HUDEP-2 (cell line): ENCODE measurements around the gene OR11A1.
A peak's percentile ranks its signal among the peaks of the same experiment; 100 is the strongest.
"Not testable (repeated sequence)": the region's sequence is repeated elsewhere in the genome, so short reads cannot be mapped to it uniquely, and the experiment has no call there.

Source experiments
- DNase-seq, 76 experiments: peaks; one replicate each; lab custom pipeline; 2025; ENCODE audit not compliant: unreplicated experiment in 76 of 76; lab: John Stamatoyannopoulos, UW

Gene OR11A1

DNA sequence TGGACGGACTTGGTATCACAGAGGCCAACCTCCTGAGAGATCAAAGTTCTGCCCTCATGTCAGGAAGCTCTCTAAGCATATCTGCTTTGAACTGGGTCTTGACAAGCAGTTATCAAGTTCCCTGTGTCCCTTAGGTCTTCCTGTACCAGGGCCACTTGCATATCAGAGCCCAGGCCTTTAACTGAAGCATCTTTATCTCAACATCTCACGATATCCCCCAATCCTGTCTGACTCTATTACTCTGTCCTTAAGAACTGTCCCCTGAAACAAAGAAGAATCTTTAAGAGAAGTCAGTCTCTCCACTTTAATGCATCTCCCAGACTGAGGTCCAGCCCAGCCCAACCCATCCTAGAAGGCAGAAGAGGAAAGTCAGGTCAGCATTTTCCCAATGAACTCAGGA is 22.7 kb upstream of the OR11A1 start:
- peak in 4 of 76 experiments; percentile 11 to 44 (median 30) for DNase-seq

DNA sequence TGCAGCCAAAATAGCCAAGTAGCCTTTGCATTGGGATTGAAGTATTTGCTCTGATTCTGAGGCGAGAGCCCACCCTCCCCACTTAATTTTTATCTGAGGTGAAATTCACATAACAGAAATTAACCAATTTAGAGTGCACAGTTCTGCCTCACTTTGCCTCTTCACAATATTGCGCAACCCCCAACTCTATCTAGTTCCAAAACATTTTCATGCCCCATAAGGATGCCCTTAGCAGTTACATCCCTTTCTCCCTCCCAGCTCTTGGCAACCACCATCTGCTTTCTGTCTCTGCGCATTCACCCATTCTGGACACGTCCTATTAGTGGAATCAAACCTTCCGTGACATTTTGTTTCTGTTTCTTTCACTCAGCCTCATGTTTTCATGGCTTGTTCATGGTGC is 21.9 kb upstream of the OR11A1 start:
- no peak for DNase-seq

DNA sequence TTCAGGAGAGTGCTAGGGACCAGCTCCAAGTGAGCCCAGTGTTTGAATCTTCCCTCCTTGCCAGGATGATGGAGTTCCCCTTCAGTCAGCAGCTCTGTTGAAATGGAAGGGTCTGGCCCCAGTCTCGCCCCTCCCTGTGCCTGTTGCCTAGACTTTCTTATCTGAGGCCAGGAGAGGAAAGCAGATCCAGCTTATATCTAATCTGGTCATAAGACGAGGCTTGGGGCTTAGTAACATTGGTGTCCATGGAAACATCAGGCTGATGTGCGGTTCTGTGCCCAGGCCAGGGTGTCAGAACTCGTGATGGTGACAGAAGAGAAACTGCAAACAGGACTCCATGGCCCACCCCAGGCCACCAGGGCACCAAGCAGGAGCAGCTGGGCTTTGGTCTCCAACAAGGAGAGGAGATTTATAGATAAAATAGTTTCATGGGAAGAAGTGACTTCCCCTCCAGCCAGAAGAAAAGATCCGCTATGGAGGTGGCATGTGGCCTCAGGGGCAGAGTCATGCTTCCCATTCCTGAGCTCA is 21.1 kb upstream of the OR11A1 start:
- peak in 18 of 76 experiments; percentile 9 to 66 (median 27) for DNase-seq

DNA sequence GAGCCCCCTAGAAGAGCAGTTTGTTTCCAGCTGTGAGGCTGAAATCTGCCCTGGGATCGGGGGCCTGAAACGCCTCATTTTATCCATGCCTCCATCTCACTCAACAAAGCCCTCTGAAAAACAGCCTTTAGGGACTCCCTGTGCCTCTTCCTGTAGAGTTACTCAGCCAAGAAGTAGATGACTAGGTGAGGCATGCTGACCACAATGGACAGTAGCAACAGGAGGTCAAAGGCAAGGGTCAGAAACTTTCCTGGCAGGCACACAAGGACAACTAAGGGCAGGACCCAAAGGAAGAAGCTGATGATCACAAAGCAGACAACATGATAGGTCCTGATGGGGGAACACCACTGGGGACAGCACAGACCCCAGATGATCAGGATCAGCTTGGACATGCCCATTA is 18.1 kb upstream of the OR11A1 start:
- DNase-seq: no peak

DNA sequence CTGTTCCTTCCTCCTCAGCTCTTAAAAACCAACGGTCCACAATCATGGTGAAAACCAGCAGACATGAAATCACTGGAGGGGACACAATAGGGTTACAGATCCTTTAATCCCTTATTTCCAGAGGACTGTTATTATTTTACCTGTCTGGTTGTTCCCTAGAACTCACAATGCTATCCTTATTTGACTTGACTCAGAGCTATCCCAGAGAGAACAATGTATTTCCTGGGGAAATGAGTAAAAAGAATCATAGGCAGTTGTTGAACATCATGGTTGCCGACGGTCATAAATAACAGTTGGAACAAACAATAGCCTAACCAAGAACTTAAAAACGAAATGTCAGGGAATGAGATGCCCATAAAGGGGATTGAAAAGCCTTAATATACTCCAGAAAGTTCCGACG is 9.4 kb upstream of the OR11A1 start:
- DNase-seq: no peak

DNA sequence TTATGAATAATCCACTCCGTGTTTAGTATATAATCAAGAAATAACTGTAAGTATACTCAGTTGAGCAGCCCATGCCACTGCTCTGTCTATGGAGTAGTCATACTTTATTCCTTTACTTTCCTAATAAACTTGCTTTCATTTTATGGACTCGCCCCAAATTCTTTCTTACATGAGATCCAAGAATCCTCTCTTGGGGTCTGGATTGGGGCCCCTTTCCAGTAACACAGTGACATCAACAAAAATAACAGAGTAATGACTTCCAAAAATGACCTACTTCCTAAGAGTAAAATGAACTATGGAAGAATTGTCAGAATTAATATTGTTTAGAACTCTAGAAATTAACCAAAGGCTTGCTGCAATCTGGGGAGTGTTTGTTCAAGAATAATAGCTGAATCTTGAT is 8.9 kb upstream of the OR11A1 start:
- no peak for DNase-seq

DNA sequence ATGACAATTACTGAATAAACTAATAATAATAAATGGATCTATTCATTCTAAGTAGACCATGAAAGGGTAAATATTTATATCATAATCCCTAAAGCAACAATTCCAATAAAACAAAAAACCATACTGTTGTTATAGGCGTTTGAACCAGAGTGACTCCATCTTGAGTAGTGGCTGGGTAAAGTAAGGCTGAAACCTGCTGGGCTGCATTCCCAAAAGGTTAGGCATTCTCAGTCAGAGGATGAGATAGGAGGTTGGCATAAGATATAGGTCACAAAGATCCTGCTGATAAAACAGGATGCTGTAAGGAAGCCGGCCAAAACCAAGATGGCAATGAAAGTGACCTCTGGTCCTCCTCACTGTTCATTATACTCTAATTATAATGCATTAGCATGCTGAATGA is 8.4 kb upstream of the OR11A1 start:
- no peak for DNase-seq

DNA sequence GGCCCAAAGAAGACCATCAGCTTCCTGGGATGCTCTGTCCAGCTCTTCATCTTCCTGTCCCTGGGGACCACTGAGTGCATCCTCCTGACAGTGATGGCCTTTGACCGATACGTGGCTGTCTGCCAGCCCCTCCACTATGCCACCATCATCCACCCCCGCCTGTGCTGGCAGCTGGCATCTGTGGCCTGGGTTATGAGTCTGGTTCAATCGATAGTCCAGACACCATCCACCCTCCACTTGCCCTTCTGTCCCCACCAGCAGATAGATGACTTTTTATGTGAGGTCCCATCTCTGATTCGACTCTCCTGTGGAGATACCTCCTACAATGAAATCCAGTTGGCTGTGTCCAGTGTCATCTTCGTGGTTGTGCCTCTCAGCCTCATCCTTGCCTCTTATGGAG is 5.2 kb upstream of the OR11A1 start:
- DNase-seq: no peak

DNA sequence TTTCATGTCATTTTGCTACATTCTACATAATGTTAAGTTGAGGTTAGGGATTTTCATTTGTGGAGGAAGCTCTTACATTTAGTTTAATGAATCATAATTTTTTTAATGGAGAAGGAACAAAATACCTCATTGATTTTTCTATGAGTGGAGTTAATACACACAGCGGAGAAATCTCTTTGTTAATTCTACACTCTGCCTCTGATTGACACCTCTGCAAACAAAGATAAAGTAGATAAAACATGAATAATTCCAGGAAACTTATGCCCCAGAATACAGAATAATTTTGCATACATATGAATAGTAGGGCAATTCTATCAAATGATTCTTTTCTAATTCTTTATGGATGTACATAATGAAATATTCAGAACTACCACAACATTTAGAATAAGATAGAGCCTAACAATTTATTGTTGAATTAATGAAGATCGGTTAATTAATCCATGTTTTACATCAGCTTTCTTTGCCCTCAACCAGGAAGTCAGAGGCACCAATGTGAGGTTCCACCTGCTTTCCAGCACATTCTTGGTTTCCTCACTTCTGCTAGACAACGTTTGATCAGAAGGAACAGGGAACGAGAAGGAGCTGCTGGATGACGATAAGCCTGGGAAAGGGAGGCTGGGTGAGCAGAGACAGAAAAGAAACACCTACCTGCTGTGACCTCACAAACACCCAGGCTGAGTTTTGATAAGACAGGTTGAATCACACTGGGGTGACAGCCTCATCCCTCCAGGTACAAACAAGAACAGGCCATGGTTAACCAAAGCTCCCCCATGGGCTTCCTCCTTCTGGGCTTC is 4.3 kb upstream of the OR11A1 start:
- DNase-seq: no peak

DNA sequence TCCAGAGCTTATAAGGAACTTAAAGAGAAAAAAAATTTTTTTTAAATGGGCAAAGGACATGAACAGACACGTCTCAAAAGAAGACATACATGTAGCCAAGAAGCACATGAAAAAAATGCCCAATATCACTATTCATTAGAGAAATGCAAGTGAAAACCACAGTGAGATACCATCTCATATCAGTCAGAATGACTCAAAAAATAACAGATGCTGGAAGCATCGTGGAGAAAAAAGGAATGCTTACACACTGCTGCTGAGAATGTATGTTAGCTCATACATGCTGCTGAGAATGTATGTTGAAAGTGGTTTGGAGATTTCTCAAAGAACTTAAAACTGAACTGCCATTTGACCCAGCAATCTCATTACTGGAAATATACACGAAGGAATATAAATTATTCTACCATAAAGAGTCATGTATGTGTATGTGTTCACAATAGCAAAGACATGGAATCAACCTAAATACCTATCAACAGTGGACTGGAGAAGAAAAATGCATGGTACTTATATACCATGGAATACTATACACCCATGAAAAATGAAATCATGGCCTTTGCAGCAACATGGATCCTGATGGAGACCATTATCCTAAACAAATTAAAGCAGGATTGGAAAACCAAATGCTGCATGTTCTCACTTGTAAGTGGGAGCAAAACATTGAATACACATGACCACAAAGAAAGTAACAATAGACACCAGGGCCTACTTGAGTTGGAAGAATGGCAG is 5.2 kb downstream of the OR11A1 start:
- peak in 1 of 76 experiments; percentile 9 for DNase-seq

DNA sequence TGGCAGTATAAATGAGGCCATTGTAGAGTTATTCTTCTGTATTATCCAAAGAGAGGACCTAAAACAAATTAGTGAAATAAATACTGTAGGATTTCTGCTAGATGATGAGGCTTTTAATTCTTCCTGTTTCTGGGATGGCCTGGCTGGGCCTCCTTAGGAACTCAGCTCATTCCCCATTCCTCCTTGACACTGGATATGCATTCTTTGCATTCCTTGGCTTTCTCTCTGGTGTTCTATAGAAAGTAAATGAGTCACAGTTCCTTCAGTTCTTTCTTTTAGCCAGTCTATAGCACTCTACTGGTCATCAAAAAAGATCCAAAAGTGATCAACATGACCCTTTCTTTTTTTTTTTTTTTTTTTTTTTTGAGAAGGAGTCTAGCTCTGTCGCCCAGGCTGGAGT is 9.2 kb downstream of the OR11A1 start:
- no peak for DNase-seq

DNA sequence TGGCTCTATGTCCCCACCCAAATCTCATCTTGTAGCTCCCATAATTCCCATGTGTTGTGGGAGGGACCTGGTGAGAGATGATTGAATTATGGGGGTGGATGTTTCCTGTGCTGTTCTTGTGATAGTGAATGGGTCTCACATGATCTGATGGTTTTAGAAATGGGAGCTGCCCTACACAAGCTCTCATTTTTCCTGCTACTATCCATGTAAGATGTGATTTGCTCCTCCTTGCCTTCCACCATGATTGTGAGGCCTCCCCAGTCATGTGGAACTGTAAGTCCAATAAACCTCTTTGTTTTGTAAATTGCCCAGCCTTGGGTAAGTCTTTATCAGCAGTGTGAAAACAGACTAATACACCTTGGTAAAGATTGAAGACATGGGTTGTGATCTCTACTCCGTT is 12.8 kb downstream of the OR11A1 start:
- DNase-seq: not testable (repeated sequence)

DNA sequence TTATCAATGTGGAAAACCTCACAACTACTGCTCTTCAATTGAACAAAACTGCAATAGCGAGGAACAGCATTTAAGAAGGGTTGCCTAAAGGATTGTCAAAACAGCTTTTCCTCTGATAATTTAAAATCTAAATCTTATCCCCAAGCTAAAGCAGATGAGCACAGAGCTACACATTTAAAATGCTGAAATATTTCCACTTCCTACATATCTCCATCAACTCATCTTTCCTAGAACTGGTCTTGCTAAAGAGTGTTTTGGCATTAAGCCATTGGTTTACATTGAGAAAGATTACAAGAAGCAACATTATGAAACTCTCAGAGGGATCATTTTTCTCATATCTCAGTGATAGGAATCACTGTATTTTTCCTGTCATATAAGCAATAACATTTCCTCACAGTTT is 14.2 kb downstream of the OR11A1 start:
- DNase-seq: peak in 2 of 76 experiments; percentile 3 to 6

DNA sequence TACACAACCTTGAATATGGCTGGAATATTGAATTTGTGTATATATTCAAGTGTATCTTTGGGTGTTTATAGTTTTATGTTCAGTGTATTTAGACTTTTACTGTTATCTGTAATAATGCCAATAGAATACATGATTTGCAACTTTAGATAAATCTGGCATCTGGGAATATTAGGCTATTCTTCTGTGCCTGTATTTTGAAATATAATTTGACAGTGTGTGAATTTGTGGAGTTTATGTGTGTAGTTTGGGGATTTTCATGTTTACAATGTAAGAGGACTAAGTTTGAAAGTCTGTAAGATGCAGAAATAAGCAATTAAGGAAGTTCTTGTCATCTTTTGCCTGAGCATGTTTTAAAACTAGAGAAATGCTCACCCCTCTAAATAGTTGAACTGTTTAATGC is 17.9 kb downstream of the OR11A1 start, which contains the start of gene OR10C1:
Gene OR10C1, plus strand, starts transcription at position 301 of the 400 bp plus-strand sequence. CDS start 710 bp downstream, outside the sequence.
- no peak for DNase-seq

DNA sequence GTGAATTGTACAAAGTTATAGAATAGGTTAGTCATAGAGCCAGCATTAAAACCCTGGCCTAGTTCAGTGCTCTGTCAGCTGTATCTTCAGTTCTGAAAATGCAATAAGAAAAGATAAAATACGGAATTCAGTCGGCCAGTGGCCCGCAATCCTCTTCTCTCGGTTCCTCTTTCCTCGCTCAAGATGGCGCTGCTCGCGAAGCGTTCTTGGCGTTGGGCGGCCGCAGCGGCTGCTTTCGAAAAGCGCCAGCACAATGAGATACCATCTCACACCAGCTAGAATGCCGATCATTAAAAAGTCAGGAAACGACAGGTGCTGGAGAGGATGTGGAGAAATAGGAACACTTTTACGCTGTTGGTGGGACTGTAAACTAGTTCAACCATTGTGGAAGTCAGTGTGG is 20.1 kb downstream of the OR11A1 start:
- DNase-seq: not testable (repeated sequence)

DNA sequence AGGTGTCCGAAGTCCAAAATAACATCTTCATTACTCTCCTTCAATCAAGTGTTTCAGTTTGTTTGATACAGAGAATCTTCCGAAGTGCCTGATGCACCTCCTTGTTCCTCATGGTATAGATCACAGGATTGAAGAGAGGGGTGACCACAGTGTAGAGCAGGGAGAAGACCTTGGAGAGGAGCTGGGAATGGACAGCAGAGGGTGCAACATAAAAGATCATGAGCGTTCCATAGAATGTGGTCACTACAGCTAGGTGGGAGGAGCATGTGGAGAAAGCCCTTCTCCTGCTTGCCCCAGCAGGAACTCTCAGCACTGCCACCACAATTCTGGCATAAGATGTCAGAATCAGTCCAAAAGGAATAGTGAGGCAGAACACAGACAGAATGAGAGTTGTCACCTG is 30.2 kb downstream of the OR11A1 start:
- no peak for DNase-seq

DNA sequence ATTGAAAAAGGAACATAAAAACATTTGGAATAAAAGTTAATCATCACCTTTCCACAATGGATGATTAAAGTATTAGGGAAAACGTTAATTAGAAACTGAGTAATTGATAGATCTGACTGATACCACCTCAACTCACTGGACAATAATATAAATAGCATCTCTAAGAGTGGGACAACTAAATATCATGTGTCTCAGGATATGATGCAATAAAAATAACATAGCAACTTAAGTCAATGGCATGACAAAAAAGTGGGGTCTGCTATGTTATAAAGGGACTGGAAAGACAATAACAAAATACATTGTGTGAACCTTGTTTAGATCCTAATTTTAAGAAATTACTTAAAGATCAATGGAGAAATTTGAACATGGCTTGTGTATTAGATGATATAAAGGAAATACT is 31.8 kb downstream of the OR11A1 start:
- no peak for DNase-seq

DNA sequence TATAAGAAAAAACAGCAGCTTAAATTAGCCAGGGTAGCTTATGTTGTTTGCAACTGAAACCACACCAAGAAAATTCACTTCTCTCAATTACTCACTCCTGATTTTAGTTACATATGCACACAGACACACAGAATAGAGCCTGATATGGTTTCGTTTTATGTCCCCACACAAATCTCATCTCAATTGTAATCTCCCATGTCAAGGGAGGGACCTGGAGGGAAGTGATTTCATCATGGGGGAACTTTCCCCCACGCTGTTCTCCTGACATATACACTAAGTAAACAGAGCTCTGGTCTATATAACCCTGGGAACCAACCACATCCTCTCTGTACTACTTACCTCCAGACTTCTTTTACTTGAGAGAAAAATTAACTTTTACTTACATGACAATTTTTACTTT is 32.3 kb downstream of the OR11A1 start:
- DNase-seq: no peak

DNA sequence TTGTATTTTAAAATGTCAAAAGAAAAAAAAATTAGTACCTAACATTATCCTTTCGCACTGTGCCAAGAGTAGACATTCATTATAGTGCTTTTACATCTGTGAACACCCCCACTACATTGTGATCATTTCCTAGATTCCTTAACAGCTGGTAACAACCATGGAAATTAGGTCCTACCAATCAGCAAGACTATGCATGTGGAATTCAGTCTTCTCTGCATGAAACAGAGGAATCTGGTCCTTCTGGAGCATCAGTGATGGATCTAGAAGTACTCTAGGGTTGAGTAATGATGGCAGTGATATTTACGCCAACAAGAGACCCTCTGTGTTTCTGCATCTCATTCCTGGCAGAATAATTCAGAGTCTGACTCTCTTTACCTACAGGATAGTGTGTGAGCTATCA is 32.7 kb downstream of the OR11A1 start:
- DNase-seq: no peak

DNA sequence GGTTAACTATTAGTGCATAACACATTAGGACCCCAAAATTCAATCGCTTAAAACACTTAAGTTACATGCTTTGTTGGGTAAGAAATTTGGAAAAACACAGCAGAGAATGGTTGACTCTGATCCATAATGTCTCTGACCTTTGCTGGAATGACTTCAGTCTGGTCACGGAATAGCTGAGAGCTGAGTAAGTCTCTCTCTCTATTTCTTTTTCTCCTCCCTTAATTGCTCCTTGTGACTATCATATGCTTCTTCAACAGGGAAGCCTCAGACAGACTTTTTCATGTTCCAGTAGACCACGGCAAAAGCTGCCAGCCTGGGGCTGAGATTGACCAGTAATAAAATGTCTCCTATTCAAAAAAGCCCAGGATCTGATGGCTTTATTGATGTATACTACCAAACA is 37.4 kb downstream of the OR11A1 start:
- DNase-seq: no peak

DNA sequence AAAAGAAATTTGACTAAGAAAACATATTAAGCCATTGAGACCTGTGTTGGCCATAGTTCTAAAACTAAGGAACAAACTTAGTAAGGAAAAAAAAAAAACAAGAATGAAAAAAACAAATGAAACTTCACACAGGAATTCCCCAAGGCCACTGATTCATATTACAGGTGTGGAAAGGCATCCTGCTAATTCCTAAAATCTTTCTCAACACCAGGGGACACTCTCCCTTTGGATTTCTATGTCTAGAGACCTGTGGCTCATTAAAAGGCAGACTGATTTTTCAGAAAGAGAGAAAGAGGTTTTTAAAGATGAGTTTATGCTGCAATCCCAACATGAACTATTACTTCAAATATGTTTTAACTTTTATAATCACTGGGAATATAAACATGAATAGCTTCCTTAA is 42.3 kb downstream of the OR11A1 start, which contains the start of gene OR12D1:
Gene OR12D1, plus strand, starts transcription at position 341 of the 400 bp plus-strand sequence.
- DNase-seq: no peak

DNA sequence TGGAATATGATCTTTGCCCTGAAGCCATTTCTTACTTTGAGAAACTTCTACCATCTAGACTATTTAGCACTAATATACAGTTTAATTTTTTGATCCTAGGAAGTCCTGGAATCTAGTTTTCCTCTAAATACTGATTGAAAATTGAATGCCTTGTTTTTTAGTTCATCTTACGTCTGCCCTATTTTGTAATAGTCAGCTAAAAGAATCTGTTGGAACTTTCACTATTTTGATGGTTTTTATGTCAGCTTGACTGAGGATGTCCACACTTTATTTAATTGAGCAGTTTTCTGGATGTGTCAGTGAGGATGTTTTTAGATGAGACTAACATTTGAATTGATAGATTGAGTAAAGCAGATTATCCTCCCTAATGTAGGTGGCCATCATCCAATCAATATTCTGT is 53.1 kb downstream of the OR11A1 start:
- no peak for DNase-seq
